Uterus (tissue), 2 donors: ENCODE measurements around the gene DAPK2.

Experiments used
- POLR2A ChIP-seq, 2 donors: fragments of 450-650 bp; IDR thresholded peaks; one replicate each; pipeline ENCODE4 v1.6.1; 2016; ENCODE audit warnings: antibody characterized with exemption in 2 of 2, mild to moderate bottlenecking in 1 of 2, moderate library complexity in 1 of 2
- TF ChIP-seq, protein P1 (sequence below), 4 experiments: fragments of 200-600 bp in 2 of 4; fragments of 450-650 bp in 2 of 4; sonication (generic) in 2 of 4; IDR thresholded peaks; one replicate each; pipeline ENCODE4 v1.5.1; 2016 to 2019; ENCODE audit warnings: antibody characterized with exemption in 4 of 4, mild to moderate bottlenecking in 2 of 4, moderate library complexity in 1 of 4

DNA sequence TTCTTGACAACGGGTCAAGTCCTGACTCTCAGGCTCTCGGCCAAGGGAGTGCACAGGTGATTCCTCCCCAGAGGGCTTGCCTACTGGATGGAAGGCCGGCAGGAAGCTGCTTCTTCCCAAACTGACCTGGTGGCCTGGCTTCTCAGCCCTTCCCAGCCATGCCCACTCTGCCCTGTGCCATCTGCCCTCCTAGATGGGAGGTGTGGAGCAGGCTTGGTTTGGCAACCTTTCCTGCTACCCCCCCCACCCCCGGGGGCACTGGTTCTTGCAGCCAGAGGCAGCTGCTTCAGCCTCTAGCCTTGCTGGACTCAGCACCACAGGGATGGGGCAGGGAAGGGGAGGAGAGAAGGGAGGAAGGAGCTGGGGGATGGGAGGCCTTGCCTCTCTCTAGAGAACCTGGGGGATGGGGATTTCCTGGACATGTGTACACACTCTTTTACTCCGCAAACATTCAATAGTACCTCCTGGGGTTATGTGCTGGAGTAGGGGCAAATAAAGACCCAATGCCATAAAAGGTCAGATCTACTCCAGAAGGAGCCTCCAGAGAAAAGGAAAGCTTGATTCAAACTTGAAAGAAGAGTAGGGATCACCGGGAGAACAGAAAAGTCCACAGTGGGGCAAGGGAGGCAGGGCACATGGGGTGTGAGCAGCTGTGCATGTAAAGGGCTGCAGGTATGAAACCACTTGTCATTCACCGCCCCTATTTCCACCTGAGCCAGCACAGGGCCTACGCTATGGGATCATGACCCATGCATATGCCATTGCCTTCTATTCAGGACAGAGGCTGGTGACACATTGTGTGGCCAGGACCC is 4.2 kb upstream of the DAPK2 start:
- no peak for TF ChIP-seq POLR2A (IDR thresholded peaks at IDR 0.05)
- TF ChIP-seq, protein P1, sequence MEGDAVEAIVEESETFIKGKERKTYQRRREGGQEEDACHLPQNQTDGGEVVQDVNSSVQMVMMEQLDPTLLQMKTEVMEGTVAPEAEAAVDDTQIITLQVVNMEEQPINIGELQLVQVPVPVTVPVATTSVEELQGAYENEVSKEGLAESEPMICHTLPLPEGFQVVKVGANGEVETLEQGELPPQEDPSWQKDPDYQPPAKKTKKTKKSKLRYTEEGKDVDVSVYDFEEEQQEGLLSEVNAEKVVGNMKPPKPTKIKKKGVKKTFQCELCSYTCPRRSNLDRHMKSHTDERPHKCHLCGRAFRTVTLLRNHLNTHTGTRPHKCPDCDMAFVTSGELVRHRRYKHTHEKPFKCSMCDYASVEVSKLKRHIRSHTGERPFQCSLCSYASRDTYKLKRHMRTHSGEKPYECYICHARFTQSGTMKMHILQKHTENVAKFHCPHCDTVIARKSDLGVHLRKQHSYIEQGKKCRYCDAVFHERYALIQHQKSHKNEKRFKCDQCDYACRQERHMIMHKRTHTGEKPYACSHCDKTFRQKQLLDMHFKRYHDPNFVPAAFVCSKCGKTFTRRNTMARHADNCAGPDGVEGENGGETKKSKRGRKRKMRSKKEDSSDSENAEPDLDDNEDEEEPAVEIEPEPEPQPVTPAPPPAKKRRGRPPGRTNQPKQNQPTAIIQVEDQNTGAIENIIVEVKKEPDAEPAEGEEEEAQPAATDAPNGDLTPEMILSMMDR (IDR thresholded peaks at IDR 0.05): no peak
